Karpas-422 (cell line): ENCODE measurements around the gene MICOS13. TPM values are rescaled to one million over a fixed set of nuclear protein-coding genes. Genes with fewer than 3 reads are reported as not detected.

Source experiments
- DNase-seq: peaks from one replicate; pipeline ENCODE4 v3.0.0-alpha.2; 2015
- H2AFZ ChIP-seq: fragments of 200-600 bp; sonication (generic); 2 replicates; pipeline ENCODE4 v1.6.1; 2014; ENCODE audit warnings: antibody characterized with exemption, low read length, mixed read lengths
- H3K27ac ChIP-seq: fragments of 200-600 bp; sonication (generic); 2 replicates; pipeline ENCODE4 v1.5.1; 2014; ENCODE audit warnings: mild to moderate bottlenecking, low read length, moderate library complexity
- H3K27me3 ChIP-seq: fragments of 200-600 bp; sonication (generic); 2 replicates; pipeline ENCODE4 v1.6.1; 2014; ENCODE audit warnings: low read length, mixed read lengths
- H3K36me3 ChIP-seq: fragments of 200-600 bp; sonication (generic); 2 replicates; pipeline ENCODE4 v1.6.1; 2014; ENCODE audit warnings: low read length, mixed read lengths; ENCODE audit not compliant: insufficient read depth
- H3K4me1 ChIP-seq: fragments of 200-600 bp; sonication (generic); 2 replicates; pipeline ENCODE4 v1.6.1; 2014; ENCODE audit warnings: mild to moderate bottlenecking, low read length, mixed read lengths
- H3K4me2 ChIP-seq: fragments of 200-600 bp; sonication (generic); 2 replicates; pipeline ENCODE4 v1.6.1; 2014; ENCODE audit warnings: low read length, low read depth, mild to moderate bottlenecking; ENCODE audit not compliant: poor library complexity, severe bottlenecking
- H3K4me3 ChIP-seq: fragments of 200-600 bp; sonication (generic); 2 replicates; pipeline ENCODE4 v1.5.1; 2014; ENCODE audit warnings: mild to moderate bottlenecking, antibody characterized with exemption, low read length, mixed read lengths
- H3K79me2 ChIP-seq: fragments of 200-600 bp; sonication (generic); 2 replicates; pipeline ENCODE4 v1.6.1; 2014; ENCODE audit warnings: mild to moderate bottlenecking, low read length, mixed read lengths
- H3K9ac ChIP-seq: fragments of 200-600 bp; sonication (generic); 2 replicates; pipeline ENCODE4 v1.6.0; 2014; ENCODE audit warnings: low read length
- H3K9me2 ChIP-seq: fragments of 200-600 bp; sonication (generic), shearing (Covaris generic); replicated peaks from 2 replicates; pipeline ENCODE4 v1.6.0; 2014; ENCODE audit warnings: mild to moderate bottlenecking, low read length, moderate library complexity; ENCODE audit not compliant: insufficient read depth
- H3K9me3 ChIP-seq: fragments of 300-700, 200-600 bp; sonication (generic); 2 replicates; pipeline ENCODE4 v1.6.1; 2014; ENCODE audit warnings: low read length, mixed read lengths
- H4K20me1 ChIP-seq: fragments of 200-600 bp; sonication (generic); 2 replicates; pipeline ENCODE4 v1.6.1; 2014; ENCODE audit warnings: mild to moderate bottlenecking, antibody characterized with exemption, low read length, low read depth; ENCODE audit not compliant: insufficient read depth
- total RNA-seq: library from RNA; depleted of rRNA; stranded (reverse); fragments of >200 nt; shearing (Covaris generic); gene quantifications from 2 replicates; pipeline ENCODE4 v1.2.3, GENCODE V29; 2014; ENCODE audit warnings: low replicate concordance

Gene MICOS13
- total RNA-seq, 1 experiment from 2014 or later = 63.4 TPM

DNA sequence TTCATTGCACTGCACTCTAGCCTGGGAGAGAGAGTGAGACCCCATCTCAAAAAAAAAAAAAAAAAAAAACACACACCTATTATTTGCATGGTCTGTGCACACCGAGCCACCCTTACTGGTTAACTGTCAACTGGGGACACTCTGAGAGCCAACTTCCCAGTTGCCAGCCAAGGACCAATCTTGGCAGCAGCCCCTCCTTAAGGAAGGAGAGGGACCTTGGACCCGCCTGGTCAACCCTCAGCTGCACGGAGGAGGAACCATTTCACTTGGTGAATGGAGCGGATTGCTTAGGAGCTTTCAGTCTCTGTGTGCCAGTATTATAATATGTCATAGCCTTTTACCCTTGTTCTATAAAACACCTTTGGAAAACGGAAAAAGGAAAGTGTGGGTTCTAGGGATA lies 24.9 kb downstream of the MICOS13 start:
- no peak overlapping the region for H3K4me3 ChIP-seq
- H3K9me3 ChIP-seq = no peaks in the 10 kb centered on the region
- DNase-seq = no peak
- H4K20me1 ChIP-seq = 0 out of 2 replicates have a peak, but pooled peaks cover 4% of the 10 kb centered on the region
- peaks cover 42% of the 10 kb centered on the region for H3K36me3 ChIP-seq
- H3K27me3 ChIP-seq = no peaks in the 10 kb centered on the region
- H3K4me2 ChIP-seq = no peak overlapping the region
- H3K27ac ChIP-seq = no peak overlapping the region
- no peak overlapping the region for H3K9ac ChIP-seq
- peaks cover 22% of the 10 kb centered on the region; the same call in 1 of the 2 replicates for H3K79me2 ChIP-seq
- no peaks in the 10 kb centered on the region for H3K9me2 ChIP-seq
- no peak overlapping the region for H2AFZ ChIP-seq
- H3K4me1 ChIP-seq = no peaks in the 10 kb centered on the region

GRCh38 chr19:5654931-5655330 lies 25.4 kb downstream of the MICOS13 start:
- H3K4me3 ChIP-seq = no peak overlapping the region
- peak; percentile 19 for DNase-seq
- no peak overlapping the region for H2AFZ ChIP-seq
- H3K9ac ChIP-seq = no peak overlapping the region
- no peaks in the 10 kb centered on the region for H3K9me3 ChIP-seq
- peaks cover 43% of the 10 kb centered on the region for H3K36me3 ChIP-seq
- no peak overlapping the region for H3K27ac ChIP-seq
- H4K20me1 ChIP-seq = 0 out of 2 replicates have a peak, but pooled peaks cover 4% of the 10 kb centered on the region
- no peaks in the 10 kb centered on the region for H3K4me1 ChIP-seq
- peaks cover 22% of the 10 kb centered on the region; the same call in 1 of the 2 replicates for H3K79me2 ChIP-seq
- H3K9me2 ChIP-seq = no peaks in the 10 kb centered on the region
- no peak overlapping the region for H3K4me2 ChIP-seq
- no peaks in the 10 kb centered on the region for H3K27me3 ChIP-seq

DNA sequence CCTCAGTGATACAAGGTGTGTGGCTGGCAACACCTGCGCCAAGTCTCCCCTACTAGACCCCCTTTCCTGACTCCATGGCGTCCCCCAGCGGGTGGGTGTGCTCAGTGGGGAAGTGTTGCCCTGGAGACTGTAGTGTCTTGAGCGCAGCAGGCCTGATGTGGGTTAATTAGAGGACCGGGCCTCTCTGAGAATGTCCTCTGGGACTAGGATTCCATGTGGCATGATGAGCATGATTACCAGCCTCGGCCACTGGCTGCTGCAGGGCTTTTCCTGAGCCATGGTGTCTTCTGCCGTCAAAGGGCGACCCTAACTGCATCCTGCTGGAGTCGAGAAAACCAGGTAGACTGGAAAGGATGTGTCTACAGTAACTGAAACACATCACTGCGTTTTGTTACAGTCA lies 28.1 kb downstream of the MICOS13 start:
- H4K20me1 ChIP-seq = peaks cover 4% of the 10 kb centered on the region; the same call in 1 of the 2 replicates
- H3K9ac ChIP-seq = no peak overlapping the region

DNA sequence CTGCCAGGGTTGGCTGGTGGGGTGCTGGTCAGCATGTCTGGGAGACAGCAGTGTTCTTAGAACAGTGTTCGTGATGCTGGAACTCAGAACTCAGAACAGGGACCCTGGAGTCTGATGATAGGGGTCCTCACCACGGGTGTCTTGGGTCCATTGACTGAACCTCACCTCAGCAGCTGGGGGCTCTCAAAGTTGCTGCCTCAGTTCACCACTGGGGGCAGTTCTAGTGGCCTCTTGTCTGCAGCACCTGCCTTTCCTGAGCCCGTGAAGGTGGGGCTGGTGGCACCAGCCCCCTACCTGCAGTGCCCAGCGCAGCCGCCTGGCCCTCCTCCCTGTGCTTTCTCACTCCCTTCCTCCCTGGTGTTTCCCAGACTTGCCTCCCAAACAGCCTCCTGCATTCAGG lies 29.0 kb downstream of the MICOS13 start:
- peaks cover 36% of the 10 kb centered on the region for H3K79me2 ChIP-seq
- no peaks in the 10 kb centered on the region for H3K9me2 ChIP-seq
- no peaks in the 10 kb centered on the region for H3K9me3 ChIP-seq
- H2AFZ ChIP-seq = no peak overlapping the region
- DNase-seq = no peak
- no peak overlapping the region for H3K4me2 ChIP-seq
- no peak overlapping the region for H3K4me3 ChIP-seq
- H3K27me3 ChIP-seq = no peaks in the 10 kb centered on the region
- H3K4me1 ChIP-seq = no peaks in the 10 kb centered on the region
- peaks cover 11% of the 10 kb centered on the region for H4K20me1 ChIP-seq
- no peak overlapping the region for H3K9ac ChIP-seq
- H3K36me3 ChIP-seq = peaks cover 61% of the 10 kb centered on the region
- no peak overlapping the region for H3K27ac ChIP-seq

More for the DNA sequence above, 28.1 kb downstream of the MICOS13 start:
- Histone ChIP-seq H3K9me3 (no peaks in the 10 kb centered on the region), H3K27me3 (no peaks in the 10 kb centered on the region), H3K4me1 (no peaks in the 10 kb centered on the region), H3K27ac (no peak overlapping the region), H3K4me2 (no peak overlapping the region), H2AFZ (no peak overlapping the region), H3K36me3 (peaks cover 56% of the 10 kb centered on the region), H3K79me2 (peaks cover 31% of the 10 kb centered on the region), H3K9me2 (no peaks in the 10 kb centered on the region), H3K4me3 (no peak overlapping the region)
- DNase-seq = no peak

DNA sequence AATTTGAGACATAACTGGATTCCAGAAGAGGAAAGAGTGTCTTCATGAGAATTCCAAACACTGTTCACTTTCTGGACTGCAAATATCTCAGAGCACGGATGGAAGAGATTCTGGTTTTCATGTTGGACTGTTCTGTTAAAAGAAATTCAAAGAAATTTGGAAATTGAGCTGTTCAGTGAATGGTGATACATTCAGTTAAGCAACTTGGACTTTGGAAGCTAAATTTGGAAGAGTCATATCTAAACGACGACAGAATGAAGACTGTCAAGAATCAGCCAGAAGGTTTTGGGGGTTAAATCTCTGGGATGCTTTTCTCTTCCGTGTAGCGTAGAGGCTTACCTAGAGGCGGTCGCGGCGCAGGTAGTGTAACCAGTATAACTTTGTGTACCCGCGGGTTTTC lies 31.9 kb downstream of the MICOS13 start:
- no peak overlapping the region for H3K27ac ChIP-seq
- H3K27me3 ChIP-seq = no peaks in the 10 kb centered on the region
- H3K4me1 ChIP-seq = 0 out of 2 replicates have a peak, but pooled peaks cover 2% of the 10 kb centered on the region
- H3K4me2 ChIP-seq = no peak overlapping the region
- H4K20me1 ChIP-seq = peaks cover 30% of the 10 kb centered on the region
- H3K36me3 ChIP-seq = peaks cover 70% of the 10 kb centered on the region
- no peak for DNase-seq
- no peak overlapping the region for H3K9ac ChIP-seq
- H3K9me2 ChIP-seq = no peaks in the 10 kb centered on the region
- H3K9me3 ChIP-seq = no peaks in the 10 kb centered on the region
- H2AFZ ChIP-seq = no peak overlapping the region
- H3K79me2 ChIP-seq = peaks cover 62% of the 10 kb centered on the region
- no peak overlapping the region for H3K4me3 ChIP-seq

GRCh38 chr19:5646703-5647102 lies 33.6 kb downstream of the MICOS13 start:
- Histone ChIP-seq H4K20me1 (peaks cover 45% of the 10 kb centered on the region), H3K9ac (no peak overlapping the region), H3K27ac (no peak overlapping the region), H3K4me2 (no peak overlapping the region), H3K36me3 (peaks cover 80% of the 10 kb centered on the region), H3K9me2 (no peaks in the 10 kb centered on the region), H3K27me3 (no peaks in the 10 kb centered on the region), H3K4me3 (no peak overlapping the region), H3K79me2 (peaks cover 74% of the 10 kb centered on the region), H2AFZ (no peak overlapping the region), H3K4me1 (0 out of 2 replicates have a peak, but pooled peaks cover 2% of the 10 kb centered on the region), H3K9me3 (no peaks in the 10 kb centered on the region)
- no peak for DNase-seq

DNA sequence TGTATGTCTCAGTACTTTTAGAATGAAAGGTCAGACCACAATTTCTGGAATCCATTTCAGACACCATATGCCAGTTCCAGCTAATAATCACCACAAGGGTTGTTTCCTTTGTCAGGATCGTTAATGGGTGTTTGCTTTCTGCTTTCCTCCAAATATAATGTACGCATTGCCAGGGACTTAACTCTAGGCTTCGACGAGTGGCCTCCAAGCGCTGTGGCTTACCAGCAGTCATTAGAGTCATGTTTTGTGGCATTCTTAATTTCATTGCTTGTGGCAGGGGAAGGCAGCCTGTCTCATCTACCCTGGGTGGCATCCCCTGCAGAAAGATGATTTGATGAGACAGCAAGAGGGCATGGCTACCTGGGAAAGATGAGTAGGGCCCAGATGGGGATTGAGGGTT lies 34.9 kb downstream of the MICOS13 start:
- Histone ChIP-seq H3K27ac (no peak overlapping the region), H3K36me3 (peaks cover 79% of the 10 kb centered on the region), H3K9me2 (no peaks in the 10 kb centered on the region), H4K20me1 (peaks cover 57% of the 10 kb centered on the region), H3K4me2 (no peak overlapping the region), H3K27me3 (no peaks in the 10 kb centered on the region), H3K9ac (no peak overlapping the region), H3K9me3 (no peaks in the 10 kb centered on the region), H3K4me1 (0 out of 2 replicates have a peak, but pooled peaks cover 2% of the 10 kb centered on the region), H3K4me3 (no peak overlapping the region), H2AFZ (no peak overlapping the region), H3K79me2 (peaks cover 84% of the 10 kb centered on the region)
- no peak for DNase-seq

GRCh38 chr19:5644037-5644436 lies 36.3 kb downstream of the MICOS13 start:
- no peak for DNase-seq
- Histone ChIP-seq H3K36me3 (peaks cover 72% of the 10 kb centered on the region), H4K20me1 (peaks cover 59% of the 10 kb centered on the region)

More at GRCh38 chr19:5644037-5644436, 36.3 kb downstream of the MICOS13 start:
- no peaks in the 10 kb centered on the region for H3K27me3 ChIP-seq
- H3K9me3 ChIP-seq = no peaks in the 10 kb centered on the region
- no peak overlapping the region for H3K9ac ChIP-seq
- 0 out of 2 replicates have a peak, but pooled peaks cover 2% of the 10 kb centered on the region for H3K4me1 ChIP-seq
- no peaks in the 10 kb centered on the region for H3K9me2 ChIP-seq
- no peak overlapping the region for H3K4me3 ChIP-seq
- H3K79me2 ChIP-seq = peaks cover 94% of the 10 kb centered on the region
- no peak overlapping the region for H3K27ac ChIP-seq
- no peak overlapping the region for H2AFZ ChIP-seq
- H3K4me2 ChIP-seq = no peak overlapping the region
